Measurements from ENCODE around the gene ANKS1B. TPM values are rescaled to one million over a fixed set of nuclear protein-coding genes. Genes with fewer than 3 reads are reported as not detected.

ANKS1B gene
- total and polyA plus RNA-seq, 10 of the 15 experiments (the other 5 are each of a cell fraction or from before 2014, with no cell fraction given), result 0.16 to 1.3 (median 0.82) TPM; not detected in 7

- ChIA-PET RAD21 (ENCODE audit: unreplicated experiment) (no interaction called here), SMC1A (ENCODE audit: uncharacterized antibody, unreplicated experiment) (interaction anchor here (1.3 kb wide), 1 partner anchor 349 kb away, joined by 3 read pairs; no protein-coding TSS in a partner anchor), POLR2A (no interaction called here), CTCF (interaction anchor here (1.9 kb wide), 1 partner anchor 227 kb away, joined by 7 read pairs; no protein-coding TSS in a partner anchor)
- FAIRE-seq (no peak), ATAC-seq (peak; percentile 61), DNase-seq (ENCODE audit: low read depth, low spot score) (no peak)
- Histone ChIP-seq H3K4me1 (ENCODE audit: control insufficient read depth, insufficient read depth, low read length) (no peaks in the 10 kb centered on the region), H3K36me3 (ENCODE audit: control insufficient read depth in 2 of 2, insufficient read depth in 2 of 2, low read length in 1 of 2) (no peaks in the 10 kb centered on the region), H3K4me2 (ENCODE audit: control insufficient read depth, insufficient read depth) (no peak overlapping the region), H3K4me3 (no peak overlapping the region), H3K9me3 (replicated peaks; ENCODE audit: control insufficient read depth, insufficient read depth, low read length) (no peaks in the 10 kb centered on the region), H4K20me1 (ENCODE audit: control insufficient read depth, insufficient read depth) (no peaks in the 10 kb centered on the region), H3K9ac (ENCODE audit: control insufficient read depth, insufficient read depth, low read length) (no peak overlapping the region), H3K79me2 (ENCODE audit: control insufficient read depth, insufficient read depth, low read length) (no peaks in the 10 kb centered on the region), H2AFZ (ENCODE audit: control insufficient read depth, low read depth, low read length) (no peak overlapping the region), H3K27ac (ENCODE audit: control insufficient read depth, insufficient read depth) (no peak overlapping the region), H3K27me3 (replicated peaks in 1 of 2; ENCODE audit: control insufficient read depth in 2 of 2, insufficient read depth in 2 of 2, low read length in 1 of 2) (no peaks in the 10 kb centered on the region)
- intact Hi-C loops (cut with micrococcal nuclease; ENCODE audit: unreplicated experiment), result loop anchor here (2.0 to 5.0 kb wide), 3 partner anchors 17 to 134 kb away; no protein-coding TSS in a partner anchor
- TF ChIP-seq KDM1A (IDR thresholded peaks at IDR 0.05; ENCODE audit: borderline replicate concordance), result no peak
- peak; percentile 29; the same call in 1 of the 2 replicates for TF ChIP-seq MTA2 (IDR thresholded peaks at IDR 0.05; ENCODE audit: low read depth)
- BruUV-seq (replicated peaks), result no TSS peak
- in situ Hi-C loops (cut with MboI), result loop anchor here (25.0 kb wide), 1 partner anchor 219 kb away; no protein-coding TSS in a partner anchor
These were observed 591.0 kb downstream of the ANKS1B start for GRCh38 chr12:99393763-99394162.

GRCh38 chr12:99392091-99392850, 592.5 kb downstream of the ANKS1B start:
- Histone ChIP-seq H3K4me2 (ENCODE audit: control insufficient read depth, insufficient read depth) (no peak overlapping the region), H4K20me1 (ENCODE audit: control insufficient read depth, insufficient read depth) (no peaks in the 10 kb centered on the region), H3K27me3 (replicated peaks in 1 of 2; ENCODE audit: control insufficient read depth in 2 of 2, insufficient read depth in 2 of 2, low read length in 1 of 2) (no peaks in the 10 kb centered on the region), H3K79me2 (ENCODE audit: control insufficient read depth, insufficient read depth, low read length) (no peaks in the 10 kb centered on the region), H3K9ac (ENCODE audit: control insufficient read depth, insufficient read depth, low read length) (no peak overlapping the region), H3K9me3 (replicated peaks; ENCODE audit: control insufficient read depth, insufficient read depth, low read length) (no peaks in the 10 kb centered on the region), H3K4me1 (ENCODE audit: control insufficient read depth, insufficient read depth, low read length) (no peaks in the 10 kb centered on the region), H3K36me3 (ENCODE audit: control insufficient read depth in 2 of 2, insufficient read depth in 2 of 2, low read length in 1 of 2) (no peaks in the 10 kb centered on the region), H2AFZ (ENCODE audit: control insufficient read depth, low read depth, low read length) (no peak overlapping the region), H3K27ac (ENCODE audit: control insufficient read depth, insufficient read depth) (no peak overlapping the region), H3K4me3 (no peak overlapping the region)
- no TSS peak for BruUV-seq (replicated peaks)
- in situ Hi-C loops (cut with MboI) (loop anchor here (25.0 kb wide), 1 partner anchor 220 kb away; no protein-coding TSS in a partner anchor), intact Hi-C loops (cut with micrococcal nuclease; ENCODE audit: unreplicated experiment) (loop anchor here (5.0 kb wide), 2 partner anchors 60 to 135 kb away; no protein-coding TSS in a partner anchor)
- peak; percentile 13; the same call in 2 of the 3 replicates for ATAC-seq
- RAD21 ChIA-PET (ENCODE audit: unreplicated experiment), result interaction anchor here (0.7 to 2.3 kb wide), 2 partner anchors 9 to 228 kb away, joined by 3 to 13 read pairs; no protein-coding TSS in a partner anchor
- no peak for DNase-seq (ENCODE audit: low read depth, low spot score)
- POLR2A ChIA-PET, result no interaction called here
- no peak for FAIRE-seq
- CTCF ChIA-PET, result interaction anchor here (0.6 to 6.7 kb wide), 7 partner anchors 12 to 1235 kb away, joined by 3 to 102 read pairs (median 4); no protein-coding TSS in a partner anchor
- WGBS (ENCODE audit: insufficient coverage, insufficient replicate concordance, low lambda C conversion rate, missing lambda C conversion rate), result 23% methylated on average over 6 of the region's 6 CpGs
- SMC1A ChIA-PET (ENCODE audit: uncharacterized antibody, unreplicated experiment), result interaction anchor here (0.5 to 1.7 kb wide), 9 partner anchors 10 to 375 kb away, joined by 3 to 6 read pairs (median 4); no protein-coding TSS in a partner anchor
- TF ChIP-seq CREM (IDR thresholded peaks at IDR 0.05; ENCODE audit: low read depth) (no peak), SRF (IDR thresholded peaks at IDR 0.05; ENCODE audit: low read depth in 2 of 2, low read length in 2 of 2) (no peak), RCOR1 (conservative IDR thresholded peaks at IDR 0.05; ENCODE audit: low read depth, low read length) (no peak), CBX5 (IDR thresholded peaks at IDR 0.05; ENCODE audit: low read depth) (no peak), ZBTB33 (IDR thresholded peaks at IDR 0.05) (no peak), ELK1 (IDR thresholded peaks at IDR 0.05; ENCODE audit: low read depth, low read length) (no peak), CTCF (IDR thresholded peaks at IDR 0.05 in 2 of 3, conservative IDR thresholded peaks at IDR 0.05 in 1 of 3; ENCODE audit: control insufficient read depth in 2 of 3, extremely low read depth in 1 of 3, insufficient read depth in 1 of 3, low read depth in 3 of 3, low read length in 3 of 3) (no peak)
